ENCODE results near the gene OR52E6.

The OR52E6 gene

DNA sequence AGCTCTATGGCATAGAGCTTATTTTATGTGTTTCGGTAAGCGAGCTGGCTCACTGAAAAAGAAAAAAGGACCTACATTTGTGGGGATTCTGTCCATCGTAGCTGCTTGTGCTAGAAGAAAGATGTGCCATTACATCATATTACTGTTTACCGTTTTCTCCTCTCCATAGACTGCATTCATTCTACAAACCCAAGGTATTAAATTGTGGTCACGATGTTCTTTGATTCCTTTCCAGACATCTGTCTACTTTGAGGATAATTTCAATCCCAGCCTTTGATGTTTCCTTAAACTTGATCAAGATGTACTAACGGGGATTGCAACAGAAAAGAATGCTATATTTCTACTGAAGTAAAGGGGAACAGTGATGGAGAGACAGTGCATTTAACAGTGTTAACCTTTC is 45.2 kb downstream of the OR52E6 start:
- DNase-seq = no peak

DNA sequence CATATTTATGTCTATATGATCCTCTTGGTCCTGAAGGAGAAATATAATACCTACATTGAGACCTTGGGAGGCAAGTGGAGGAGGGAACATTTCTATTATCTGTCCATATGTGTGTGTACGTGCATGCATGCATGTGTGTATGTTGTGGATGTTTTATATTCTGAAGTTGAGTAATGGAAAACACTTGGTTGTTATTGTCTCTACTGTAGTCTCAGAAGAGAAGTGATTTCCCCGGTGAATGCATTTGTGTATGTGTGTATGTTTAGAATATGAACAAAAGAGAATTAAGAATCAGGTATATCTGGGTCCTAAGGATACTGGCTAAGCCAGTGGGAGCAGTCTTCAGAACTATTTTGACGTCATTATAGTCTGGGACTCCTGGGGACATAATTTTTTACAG is 50.5 kb downstream of the OR52E6 start, which contains the start of gene OR52N1:
Gene OR52N1 (minus strand): TSS at position 101 of the 400 bp plus-strand sequence. CDS start 2,449 bp downstream, outside the sequence.
- DNase-seq = no peak

Measured in cerebellar nuclear complex (tissue), 1 donor.